Ovary (tissue), 3 donors: ENCODE data around the gene STARD5.

Experiments
- POLR2A ChIP-seq: fragments of 450-650 bp; IDR thresholded peaks from one replicate; pipeline ENCODE4 v1.6.1; 2017; ENCODE audit warnings: antibody characterized with exemption, mild to moderate bottlenecking, moderate library complexity
- TF ChIP-seq, protein P1 (sequence below), 3 donors: fragments of 450-650 bp in 2 of 3; fragments of 200-600 bp in 1 of 3; IDR thresholded peaks; one replicate each; pipeline versions ENCODE4 v1.5.1 to v1.8.0; 2016 to 2022; ENCODE audit warnings: antibody characterized with exemption in 3 of 3, mild to moderate bottlenecking in 1 of 3
- donor health status: DM: no; HTN: no; CAD: no.

DNA sequence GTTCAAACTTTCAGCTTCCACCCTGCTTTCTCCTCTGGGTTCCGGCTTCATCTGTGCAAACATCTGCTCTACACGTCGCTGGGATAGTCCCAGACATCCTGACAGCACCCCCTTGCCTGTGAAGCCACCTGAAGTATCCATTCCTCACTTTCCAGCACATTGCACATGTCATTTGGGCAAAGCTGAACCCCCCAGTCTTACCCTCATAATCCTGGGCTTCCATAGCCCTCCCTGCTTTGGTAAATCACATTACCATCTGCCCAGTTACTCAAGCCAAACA lies 42.5 kb downstream of the STARD5 start:
- TF ChIP-seq, protein P1, sequence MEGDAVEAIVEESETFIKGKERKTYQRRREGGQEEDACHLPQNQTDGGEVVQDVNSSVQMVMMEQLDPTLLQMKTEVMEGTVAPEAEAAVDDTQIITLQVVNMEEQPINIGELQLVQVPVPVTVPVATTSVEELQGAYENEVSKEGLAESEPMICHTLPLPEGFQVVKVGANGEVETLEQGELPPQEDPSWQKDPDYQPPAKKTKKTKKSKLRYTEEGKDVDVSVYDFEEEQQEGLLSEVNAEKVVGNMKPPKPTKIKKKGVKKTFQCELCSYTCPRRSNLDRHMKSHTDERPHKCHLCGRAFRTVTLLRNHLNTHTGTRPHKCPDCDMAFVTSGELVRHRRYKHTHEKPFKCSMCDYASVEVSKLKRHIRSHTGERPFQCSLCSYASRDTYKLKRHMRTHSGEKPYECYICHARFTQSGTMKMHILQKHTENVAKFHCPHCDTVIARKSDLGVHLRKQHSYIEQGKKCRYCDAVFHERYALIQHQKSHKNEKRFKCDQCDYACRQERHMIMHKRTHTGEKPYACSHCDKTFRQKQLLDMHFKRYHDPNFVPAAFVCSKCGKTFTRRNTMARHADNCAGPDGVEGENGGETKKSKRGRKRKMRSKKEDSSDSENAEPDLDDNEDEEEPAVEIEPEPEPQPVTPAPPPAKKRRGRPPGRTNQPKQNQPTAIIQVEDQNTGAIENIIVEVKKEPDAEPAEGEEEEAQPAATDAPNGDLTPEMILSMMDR (IDR thresholded peaks at IDR 0.05): no peak
- TF ChIP-seq POLR2A: no peak
